HG03064 (cell line): ENCODE results near the gene GPR156.

Experiments
- ATAC-seq: cut with Tn5 transposase; IDR thresholded peaks from one replicate; pipeline ENCODE4 v1.9.1; 2021; ENCODE audit warnings: low read depth; ENCODE audit not compliant: unreplicated experiment

Gene GPR156

GRCh38 chr3:120198305-120198878 lies 86.6 kb downstream of the GPR156 start:
- ATAC-seq: no peak

- ATAC-seq: no peak
These were observed 88.2 kb downstream of the GPR156 start for GRCh38 chr3:120196812-120197211.

- no peak for ATAC-seq
These were observed 88.7 kb downstream of the GPR156 start for GRCh38 chr3:120196333-120196732.

DNA sequence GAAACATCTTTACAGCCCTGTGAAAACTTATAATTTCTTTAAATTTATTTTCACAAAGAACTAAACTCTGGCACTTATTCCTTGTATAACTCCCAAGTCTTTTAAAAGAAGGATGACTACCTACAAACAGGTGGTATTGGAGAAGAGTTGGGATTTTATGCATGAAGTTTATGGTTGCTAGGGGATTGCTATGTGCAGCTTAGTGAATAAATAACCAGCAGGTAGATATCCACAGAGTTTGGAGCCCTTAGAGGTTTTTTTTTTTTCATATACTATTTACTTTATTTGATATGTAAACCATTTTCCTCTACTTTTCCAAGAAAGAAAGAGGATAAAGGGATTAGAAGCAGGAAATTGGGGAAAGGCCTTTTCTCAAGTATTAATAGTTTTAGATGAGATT lies 91.5 kb downstream of the GPR156 start:
- no peak for ATAC-seq

DNA sequence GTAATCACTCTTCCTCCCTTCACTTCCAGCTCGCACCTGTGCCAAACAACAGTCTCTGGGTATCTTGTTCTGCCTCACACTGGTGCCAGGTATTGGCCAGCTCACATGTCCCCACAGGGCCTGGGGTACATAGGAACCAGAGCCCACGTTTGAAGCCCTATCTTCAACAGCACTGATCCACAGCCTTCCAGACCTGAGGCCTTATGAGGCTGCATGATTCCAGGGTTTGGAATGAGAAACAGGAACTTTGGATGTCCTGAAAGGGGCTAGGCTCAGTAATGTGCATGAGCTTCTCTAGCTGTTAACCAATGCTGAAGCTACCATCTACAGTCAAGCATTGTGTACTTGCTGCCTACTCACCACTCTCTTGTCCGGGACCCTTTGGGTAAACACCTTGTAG lies 92.4 kb downstream of the GPR156 start:
- ATAC-seq: no peak

DNA sequence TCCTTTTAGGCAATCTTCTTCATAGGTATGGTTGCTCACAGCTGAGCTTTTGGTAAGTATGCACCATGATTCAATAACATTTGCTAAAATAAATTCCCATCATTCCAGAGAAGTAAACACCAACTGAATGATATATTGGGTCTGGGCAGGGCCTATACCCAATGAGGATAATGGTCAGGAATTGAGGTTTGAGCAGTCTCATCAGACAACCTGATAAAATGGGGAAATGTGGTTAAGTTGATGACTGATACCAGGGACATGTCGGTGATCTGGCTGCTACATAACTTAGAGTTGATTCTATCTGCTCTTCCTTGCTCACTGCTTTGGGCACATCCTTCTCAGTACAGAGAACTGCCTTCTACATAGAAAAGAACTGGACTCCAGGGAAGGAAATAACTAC lies 92.9 kb downstream of the GPR156 start:
- no peak for ATAC-seq

DNA sequence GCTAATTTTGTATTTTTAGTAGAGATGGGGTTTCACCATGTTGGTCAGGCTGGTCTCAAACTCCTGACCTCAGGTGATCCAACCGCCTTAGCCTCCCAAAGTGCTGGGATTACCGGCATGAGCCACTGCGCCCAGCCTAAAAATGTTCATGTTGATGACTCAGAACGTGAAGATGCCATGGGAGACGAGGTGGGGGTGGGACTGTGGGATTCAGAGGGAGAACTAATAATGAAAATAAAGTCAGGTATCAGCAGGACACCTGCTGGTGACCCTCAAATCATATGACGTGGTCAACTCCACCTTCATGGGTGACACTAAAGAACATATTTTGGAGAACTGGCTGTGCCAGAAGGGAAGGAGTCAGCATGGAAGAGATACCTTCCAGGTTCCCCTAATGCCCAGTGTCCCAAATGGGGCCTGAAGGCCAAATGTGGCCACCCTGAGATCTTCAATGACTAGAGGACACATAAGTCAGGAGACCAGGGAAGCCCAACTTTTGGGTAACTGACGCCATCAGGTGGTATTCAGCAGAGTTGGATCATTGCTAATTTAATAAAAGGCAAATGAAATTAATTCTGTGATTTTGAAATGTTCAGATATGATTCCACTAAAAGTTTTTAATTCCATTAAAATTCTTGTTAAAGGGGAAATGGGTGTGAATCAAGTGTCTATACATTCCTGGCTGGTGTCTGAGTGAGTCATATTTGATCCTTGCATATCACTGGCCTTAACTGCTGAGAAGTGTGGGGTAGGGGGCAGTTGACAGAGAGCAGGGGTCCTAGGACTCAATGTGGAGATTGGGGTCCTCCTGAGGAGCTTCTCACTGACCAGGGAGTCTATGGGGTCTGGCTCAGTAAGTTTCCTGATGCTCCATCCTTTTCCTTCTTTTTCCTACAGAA lies 102.2 kb downstream of the GPR156 start:
- no peak for ATAC-seq

DNA sequence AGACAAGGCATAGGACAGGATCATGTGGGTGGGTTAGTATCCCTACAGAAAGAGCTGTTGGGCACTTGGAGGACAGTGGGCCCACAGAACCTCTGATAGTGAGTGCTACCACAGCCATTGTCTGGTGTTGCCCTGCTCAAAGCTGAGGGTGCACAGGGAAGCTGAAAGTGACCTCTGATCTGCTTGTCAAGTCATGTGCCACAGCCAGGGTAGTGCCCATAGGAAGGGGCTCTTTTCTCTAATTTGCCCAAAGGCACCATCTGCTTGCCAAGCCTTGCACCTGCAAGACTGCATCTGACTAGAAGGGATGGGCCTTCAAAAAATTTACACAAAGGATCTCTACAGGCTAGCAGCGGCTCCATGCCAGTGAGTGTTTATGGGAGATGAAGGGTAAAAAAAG lies 103.4 kb downstream of the GPR156 start:
- no peak for ATAC-seq

- ATAC-seq: no peak
These were observed 104.2 kb downstream of the GPR156 start for GRCh38 chr3:120180731-120181412.

DNA sequence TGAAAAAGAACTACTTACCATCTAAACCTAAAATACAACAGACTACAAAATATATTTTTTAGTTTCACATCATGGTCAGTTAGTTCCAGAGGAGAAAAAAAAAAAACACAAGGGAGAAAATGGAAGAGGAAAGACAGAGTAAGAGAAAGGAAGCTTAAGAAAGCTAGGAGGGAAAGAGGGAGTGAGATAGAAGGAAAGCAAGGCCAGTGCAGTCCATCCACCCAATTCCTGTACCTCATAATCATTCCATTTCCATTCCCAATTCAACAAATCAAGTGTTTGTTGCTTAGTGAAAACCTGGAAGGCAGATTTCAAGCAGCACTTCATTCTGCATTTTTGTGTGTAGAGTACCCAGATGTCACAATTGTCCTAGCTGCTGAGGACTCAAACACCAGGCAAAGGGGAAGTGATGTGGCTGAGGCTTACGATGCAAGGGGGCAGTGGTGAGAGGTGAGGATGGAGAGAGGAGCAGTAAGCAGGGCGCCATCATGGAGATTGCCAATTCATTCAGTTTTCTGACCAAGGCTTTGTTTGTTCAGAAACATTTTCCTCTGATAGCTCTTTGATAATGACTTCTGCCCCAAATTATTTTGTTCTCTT lies 107.2 kb downstream of the GPR156 start:
- ATAC-seq: no peak

- no peak for ATAC-seq
These were observed 107.9 kb downstream of the GPR156 start for GRCh38 chr3:120177151-120177550.

DNA sequence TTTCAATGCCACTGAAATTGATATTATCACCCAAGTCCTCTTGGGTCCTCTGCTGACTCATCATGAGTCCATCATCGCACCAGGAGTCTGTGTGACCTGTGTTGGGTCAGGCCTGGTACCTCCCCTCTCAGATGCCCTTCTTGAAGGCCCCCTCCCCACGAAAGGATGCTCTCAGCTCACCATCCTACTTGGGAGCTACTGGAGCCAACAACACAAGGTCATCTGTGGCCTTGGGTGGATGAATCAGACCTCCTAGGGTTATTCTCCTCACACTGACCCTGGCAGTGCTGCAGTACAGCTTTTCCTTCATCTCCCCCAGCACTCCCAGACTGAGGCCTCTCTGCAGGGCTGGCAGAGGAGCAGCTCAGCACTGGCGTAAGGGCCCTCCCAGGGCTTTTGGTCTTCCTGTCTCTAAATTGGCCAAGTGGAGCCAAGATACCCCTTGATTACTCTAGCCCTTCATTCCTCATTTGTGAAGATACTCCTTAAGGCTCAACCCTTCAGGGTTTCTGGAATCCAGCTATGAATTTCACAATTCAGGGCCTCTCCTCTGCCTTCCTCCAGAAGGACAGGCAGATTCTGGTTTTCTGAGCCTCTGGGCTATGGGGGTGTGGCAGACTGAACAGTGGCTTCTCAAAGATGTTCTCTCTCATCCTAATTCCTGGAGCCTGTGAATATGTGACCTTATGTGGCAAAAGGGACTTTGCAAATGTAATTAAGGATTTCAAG lies 110.0 kb downstream of the GPR156 start:
- no peak for ATAC-seq

DNA sequence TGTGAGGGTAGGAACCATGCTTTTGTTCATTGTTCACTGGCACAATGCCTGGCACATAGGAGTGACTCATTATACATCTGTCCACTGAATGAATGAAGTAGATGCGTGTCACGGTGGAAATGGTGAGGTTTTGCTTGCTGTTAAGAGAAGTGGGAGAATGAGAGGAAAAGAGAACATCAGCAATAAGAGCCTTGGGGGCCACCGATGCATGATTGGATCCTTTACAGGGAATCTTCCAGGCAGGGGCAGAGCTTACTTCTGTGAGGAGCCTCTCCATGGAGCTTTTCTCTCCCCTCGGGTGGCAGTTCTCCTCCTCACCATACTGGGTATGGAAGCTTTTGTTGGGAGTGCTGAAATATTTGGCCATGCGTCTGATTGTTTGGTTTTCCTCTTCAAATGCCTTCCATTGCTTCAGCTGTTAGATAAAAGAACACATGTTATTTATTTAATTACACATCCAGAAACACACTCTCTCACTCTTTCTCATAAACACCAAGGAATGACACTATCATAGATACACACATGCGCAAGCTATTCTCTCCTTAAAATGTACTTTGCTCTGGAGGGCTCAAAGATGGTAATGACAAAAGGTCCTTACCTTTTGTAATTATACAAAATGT lies 111.9 kb downstream of the GPR156 start:
- no peak for ATAC-seq

DNA sequence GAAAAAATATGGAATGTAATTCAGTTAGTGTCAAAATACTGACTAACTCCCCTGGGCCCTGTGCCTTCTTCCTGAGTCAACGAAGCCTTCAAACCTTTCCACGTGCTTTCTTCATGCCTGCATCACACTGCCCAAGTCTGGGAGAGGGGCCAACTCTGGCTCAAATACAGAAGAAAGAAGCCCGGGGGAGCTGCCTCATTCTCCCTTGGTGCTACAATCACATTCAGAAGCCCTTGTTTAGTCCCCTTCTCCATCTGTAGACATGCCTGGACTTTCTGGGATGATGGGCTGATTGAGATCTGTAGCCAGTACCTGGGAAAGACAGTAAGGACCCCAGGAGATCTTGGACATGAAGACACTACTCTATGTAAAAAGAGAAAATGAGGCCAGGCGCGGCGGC lies 113.0 kb downstream of the GPR156 start:
- no peak for ATAC-seq

GRCh38 chr3:120171134-120171873 lies 113.7 kb downstream of the GPR156 start:
- no peak for ATAC-seq

DNA sequence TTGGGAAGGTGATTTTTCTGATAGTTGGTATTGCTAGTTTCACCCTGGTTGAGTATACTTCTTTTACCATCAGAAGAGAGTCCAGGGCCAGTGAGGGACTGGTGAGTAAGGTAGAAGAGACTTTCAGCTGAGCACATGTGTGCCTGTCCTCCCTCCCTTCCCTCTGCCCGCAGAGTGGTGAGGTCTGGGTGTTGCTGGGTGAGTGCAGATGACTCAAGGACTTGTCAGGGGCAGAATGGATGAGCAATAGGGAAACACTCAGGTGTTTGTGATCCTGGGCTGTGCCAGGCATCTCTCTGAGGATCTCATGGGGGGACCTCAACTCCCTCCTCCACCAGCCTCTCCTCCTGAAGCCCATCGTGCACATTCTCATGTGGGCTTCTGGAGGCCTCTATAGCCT lies 114.8 kb downstream of the GPR156 start:
- no peak for ATAC-seq

DNA sequence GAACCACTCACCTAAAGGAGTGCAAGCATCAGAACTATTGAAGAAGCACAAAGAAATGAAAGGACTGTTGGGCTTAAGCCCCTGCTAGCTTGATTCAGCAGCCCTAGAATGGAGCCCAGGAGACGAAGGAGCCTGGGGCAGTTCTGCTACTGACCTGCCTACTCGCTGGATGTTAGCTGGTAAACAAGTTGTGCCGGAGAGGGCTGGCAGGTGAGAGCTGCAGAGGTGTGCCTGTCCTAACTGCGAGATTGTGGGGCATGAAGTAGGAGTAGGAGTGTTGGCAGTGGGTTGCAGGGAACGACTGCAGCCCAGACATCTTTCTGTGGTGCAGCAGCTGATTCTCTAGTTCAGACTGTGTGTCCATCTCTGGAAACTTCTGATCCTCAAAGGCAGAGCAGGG lies 115.6 kb downstream of the GPR156 start:
- no peak for ATAC-seq

DNA sequence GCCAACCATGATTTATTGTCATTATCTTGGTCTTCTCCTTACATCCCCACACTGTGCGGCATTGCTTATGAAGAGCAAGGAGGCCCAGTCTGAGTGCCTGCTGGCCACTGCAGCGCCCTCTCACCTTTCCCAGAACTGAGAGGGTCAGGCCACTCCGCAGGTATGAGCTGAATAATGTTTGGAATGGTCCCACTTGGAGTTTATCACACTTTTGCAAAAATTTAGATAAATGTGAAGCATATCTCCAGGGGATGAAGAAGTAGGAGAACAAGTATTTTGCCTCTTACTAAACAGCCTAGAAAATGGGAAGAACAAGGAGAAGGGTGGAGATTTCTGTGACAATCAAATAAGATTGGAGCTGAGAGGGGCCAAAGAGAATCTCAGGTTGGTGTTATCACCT lies 116.4 kb downstream of the GPR156 start:
- no peak for ATAC-seq

GRCh38 chr3:120168038-120168437 lies 117.0 kb downstream of the GPR156 start:
- ATAC-seq: no peak

GRCh38 chr3:120167488-120167887 lies 117.5 kb downstream of the GPR156 start:
- ATAC-seq: no peak
